ENCODE measurements around the gene PARP2.

Gene PARP2, protein sequence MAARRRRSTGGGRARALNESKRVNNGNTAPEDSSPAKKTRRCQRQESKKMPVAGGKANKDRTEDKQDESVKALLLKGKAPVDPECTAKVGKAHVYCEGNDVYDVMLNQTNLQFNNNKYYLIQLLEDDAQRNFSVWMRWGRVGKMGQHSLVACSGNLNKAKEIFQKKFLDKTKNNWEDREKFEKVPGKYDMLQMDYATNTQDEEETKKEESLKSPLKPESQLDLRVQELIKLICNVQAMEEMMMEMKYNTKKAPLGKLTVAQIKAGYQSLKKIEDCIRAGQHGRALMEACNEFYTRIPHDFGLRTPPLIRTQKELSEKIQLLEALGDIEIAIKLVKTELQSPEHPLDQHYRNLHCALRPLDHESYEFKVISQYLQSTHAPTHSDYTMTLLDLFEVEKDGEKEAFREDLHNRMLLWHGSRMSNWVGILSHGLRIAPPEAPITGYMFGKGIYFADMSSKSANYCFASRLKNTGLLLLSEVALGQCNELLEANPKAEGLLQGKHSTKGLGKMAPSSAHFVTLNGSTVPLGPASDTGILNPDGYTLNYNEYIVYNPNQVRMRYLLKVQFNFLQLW

DNA sequence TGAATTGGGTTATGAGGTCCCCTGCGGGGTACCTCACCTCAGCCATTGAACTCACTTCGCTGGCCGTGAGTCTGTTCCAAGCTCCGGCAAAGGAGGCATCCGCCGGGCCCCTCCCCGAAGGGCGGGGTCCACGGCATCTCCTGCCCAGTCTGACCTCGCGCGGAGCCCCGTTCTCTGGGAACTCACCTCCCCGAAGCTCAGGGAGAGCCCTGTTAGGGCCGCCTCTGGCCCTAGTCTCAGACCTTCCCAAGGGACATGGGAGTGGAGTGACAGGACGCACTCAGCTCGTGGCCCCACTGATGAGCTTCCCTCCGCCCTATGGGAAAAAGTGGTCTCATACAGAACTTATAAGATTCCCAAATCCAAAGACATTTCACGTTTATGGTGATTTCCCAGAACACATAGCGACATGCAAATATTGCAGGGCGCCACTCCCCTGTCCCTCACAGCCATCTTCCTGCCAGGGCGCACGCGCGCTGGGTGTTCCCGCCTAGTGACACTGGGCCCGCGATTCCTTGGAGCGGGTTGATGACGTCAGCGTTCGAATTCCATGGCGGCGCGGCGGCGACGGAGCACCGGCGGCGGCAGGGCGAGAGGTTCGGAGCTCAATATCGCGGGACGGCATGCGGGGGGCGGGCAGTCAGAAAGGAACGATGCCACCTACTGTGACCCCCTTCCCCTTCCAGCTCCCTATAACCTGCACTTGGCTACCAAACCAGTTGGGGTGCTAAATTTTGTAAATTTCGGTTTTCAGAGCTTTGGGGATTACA lies at the start of gene PARP2:
Gene PARP2, plus strand, starts transcription at position 544 of the 770 bp plus-strand sequence. Its CDS starts 7 bp downstream, at position 551.
- peaks cover 6 to 24% of the 10 kb centered on the region in 2 donors for H3K36me3 ChIP-seq (ENCODE audit: control insufficient read depth in 1 of 2, insufficient read depth in 2 of 2, low read length in 2 of 2)
- no peaks in the 10 kb centered on the region for H3K27me3 ChIP-seq (ENCODE audit: low read depth, low read length)
- H3K4me1 ChIP-seq (ENCODE audit: control insufficient read depth in 1 of 2, insufficient read depth in 2 of 2, low read length in 2 of 2), result peaks cover 5 to 9% of the 10 kb centered on the region in 2 donors
- H3K27ac ChIP-seq (ENCODE audit: low read length), result peak within 1 kb of the TSS; percentile 91
- peak within 1 kb of the TSS; percentile 75 to 88 for H3K4me3 ChIP-seq (ENCODE audit: low read depth in 1 of 2, low read length in 2 of 2)
- H3K9me3 ChIP-seq (ENCODE audit: control insufficient read depth in 1 of 2, low read length in 2 of 2), result no peaks in the 10 kb centered on the region

GRCh38 chr14:20294636-20295035 lies 48.8 kb upstream of the PARP2 start:
- peaks cover 59 to 90% of the 10 kb centered on the region in 2 donors for H3K36me3 ChIP-seq (ENCODE audit: control insufficient read depth in 1 of 2, insufficient read depth in 2 of 2, low read length in 2 of 2)
- no peak overlapping the region for H3K4me3 ChIP-seq (ENCODE audit: low read depth in 1 of 2, low read length in 2 of 2)
- no peak overlapping the region for H3K27ac ChIP-seq (ENCODE audit: low read length)
- H3K27me3 ChIP-seq (ENCODE audit: low read depth, low read length), result no peaks in the 10 kb centered on the region
- H3K9me3 ChIP-seq (ENCODE audit: control insufficient read depth in 1 of 2, low read length in 2 of 2), result no peaks in the 10 kb centered on the region
- H3K4me1 ChIP-seq (ENCODE audit: control insufficient read depth in 1 of 2, insufficient read depth in 2 of 2, low read length in 2 of 2), result no peaks in the 10 kb centered on the region

DNA sequence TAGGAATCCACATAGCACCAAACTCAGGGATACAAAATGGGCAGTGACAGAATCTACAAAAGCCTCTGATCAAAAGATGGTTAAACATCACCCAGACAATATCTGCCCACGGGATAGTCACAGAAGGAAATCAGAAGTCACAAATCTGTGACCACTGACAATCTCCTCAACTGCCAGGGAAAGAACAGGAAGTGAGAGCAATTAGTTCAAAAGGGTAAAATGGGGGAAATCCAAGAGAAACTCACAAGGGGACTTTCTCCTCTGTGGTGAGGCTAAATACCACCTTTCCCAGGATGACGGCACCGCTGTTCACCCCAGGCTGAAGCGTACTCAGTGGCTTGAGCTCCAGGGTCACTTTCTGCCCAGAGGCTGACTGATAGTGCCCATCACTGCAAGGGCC lies 48.4 kb upstream of the PARP2 start:
- H3K4me1 ChIP-seq (ENCODE audit: control insufficient read depth in 1 of 2, insufficient read depth in 2 of 2, low read length in 2 of 2), result no peaks in the 10 kb centered on the region
- H3K27me3 ChIP-seq (ENCODE audit: low read depth, low read length), result no peaks in the 10 kb centered on the region
- no peak overlapping the region for H3K27ac ChIP-seq (ENCODE audit: low read length)
- no peaks in the 10 kb centered on the region for H3K9me3 ChIP-seq (ENCODE audit: control insufficient read depth in 1 of 2, low read length in 2 of 2)
- no peak overlapping the region for H3K4me3 ChIP-seq (ENCODE audit: low read depth in 1 of 2, low read length in 2 of 2)
- H3K36me3 ChIP-seq (ENCODE audit: control insufficient read depth in 1 of 2, insufficient read depth in 2 of 2, low read length in 2 of 2), result peaks cover 58 to 88% of the 10 kb centered on the region in 2 donors

- Histone ChIP-seq H3K27ac (ENCODE audit: low read length) (no peak overlapping the region), H3K9me3 (ENCODE audit: control insufficient read depth in 1 of 2, low read length in 2 of 2) (no peaks in the 10 kb centered on the region), H3K4me1 (ENCODE audit: control insufficient read depth in 1 of 2, insufficient read depth in 2 of 2, low read length in 2 of 2) (peaks cover 10 to 20% of the 10 kb centered on the region in 2 donors), H3K36me3 (ENCODE audit: control insufficient read depth in 1 of 2, insufficient read depth in 2 of 2, low read length in 2 of 2) (peaks cover 25 to 46% of the 10 kb centered on the region in 2 donors), H3K4me3 (ENCODE audit: low read depth in 1 of 2, low read length in 2 of 2) (no peak overlapping the region), H3K27me3 (ENCODE audit: low read depth, low read length) (no peaks in the 10 kb centered on the region)
Measured at GRCh38 chr14:20302042-20302755, 41.2 kb upstream of the PARP2 start.

GRCh38 chr14:20305265-20306078 lies 38.0 kb upstream of the PARP2 start, which contains the start of gene TTC5:
Gene TTC5 (minus strand): TSS chr14:20305951. CDS start chr14:20305937, 14 bp downstream.
- peaks cover 13 to 16% of the 10 kb centered on the region in 2 donors for H3K36me3 ChIP-seq (ENCODE audit: control insufficient read depth in 1 of 2, insufficient read depth in 2 of 2, low read length in 2 of 2)
- H3K27ac ChIP-seq (ENCODE audit: low read length), result no peak within 1 kb of the TSS
- peak within 1 kb of the TSS; percentile 88 to 89 for H3K4me3 ChIP-seq (ENCODE audit: low read depth in 1 of 2, low read length in 2 of 2)
- peaks cover 10 to 20% of the 10 kb centered on the region in 2 donors for H3K4me1 ChIP-seq (ENCODE audit: control insufficient read depth in 1 of 2, insufficient read depth in 2 of 2, low read length in 2 of 2)
- H3K9me3 ChIP-seq (ENCODE audit: control insufficient read depth in 1 of 2, low read length in 2 of 2), result no peaks in the 10 kb centered on the region
- H3K27me3 ChIP-seq (ENCODE audit: low read depth, low read length), result no peaks in the 10 kb centered on the region

DNA sequence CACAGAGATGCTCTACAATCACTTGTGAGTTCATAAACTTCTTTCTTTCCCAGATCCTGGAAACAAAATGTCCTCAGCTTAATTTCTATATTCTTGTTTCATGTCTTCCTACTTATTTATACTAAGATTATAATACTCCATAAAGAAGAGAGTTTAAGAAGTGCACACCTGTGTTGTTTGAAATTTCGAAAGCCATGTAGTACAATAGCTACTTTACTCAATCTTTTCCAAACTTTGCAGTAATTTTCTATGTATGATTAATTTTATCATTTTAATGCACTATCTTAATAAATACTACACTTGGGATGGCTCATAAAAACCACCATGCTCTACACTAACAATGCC lies 37.4 kb upstream of the PARP2 start:
- H3K4me3 ChIP-seq (ENCODE audit: low read depth in 1 of 2, low read length in 2 of 2), result peak overlapping the region; percentile 88 to 89
- peaks cover 10 to 20% of the 10 kb centered on the region in 2 donors for H3K4me1 ChIP-seq (ENCODE audit: control insufficient read depth in 1 of 2, insufficient read depth in 2 of 2, low read length in 2 of 2)
- no peak overlapping the region for H3K27ac ChIP-seq (ENCODE audit: low read length)
- no peaks in the 10 kb centered on the region for H3K9me3 ChIP-seq (ENCODE audit: control insufficient read depth in 1 of 2, low read length in 2 of 2)
- no peaks in the 10 kb centered on the region for H3K27me3 ChIP-seq (ENCODE audit: low read depth, low read length)
- peaks cover 8 to 11% of the 10 kb centered on the region in 2 donors for H3K36me3 ChIP-seq (ENCODE audit: control insufficient read depth in 1 of 2, insufficient read depth in 2 of 2, low read length in 2 of 2)

GRCh38 chr14:20314026-20314425 lies 29.4 kb upstream of the PARP2 start:
- Histone ChIP-seq H3K27me3 (ENCODE audit: low read depth, low read length) (no peaks in the 10 kb centered on the region), H3K4me3 (ENCODE audit: low read depth in 1 of 2, low read length in 2 of 2) (no peak overlapping the region), H3K4me1 (ENCODE audit: control insufficient read depth in 1 of 2, insufficient read depth in 2 of 2, low read length in 2 of 2) (no peaks in the 10 kb centered on the region), H3K27ac (ENCODE audit: low read length) (no peak overlapping the region), H3K36me3 (ENCODE audit: control insufficient read depth in 1 of 2, insufficient read depth in 2 of 2, low read length in 2 of 2) (peaks cover 29 to 41% of the 10 kb centered on the region in 2 donors), H3K9me3 (ENCODE audit: control insufficient read depth in 1 of 2, low read length in 2 of 2) (no peaks in the 10 kb centered on the region)

DNA sequence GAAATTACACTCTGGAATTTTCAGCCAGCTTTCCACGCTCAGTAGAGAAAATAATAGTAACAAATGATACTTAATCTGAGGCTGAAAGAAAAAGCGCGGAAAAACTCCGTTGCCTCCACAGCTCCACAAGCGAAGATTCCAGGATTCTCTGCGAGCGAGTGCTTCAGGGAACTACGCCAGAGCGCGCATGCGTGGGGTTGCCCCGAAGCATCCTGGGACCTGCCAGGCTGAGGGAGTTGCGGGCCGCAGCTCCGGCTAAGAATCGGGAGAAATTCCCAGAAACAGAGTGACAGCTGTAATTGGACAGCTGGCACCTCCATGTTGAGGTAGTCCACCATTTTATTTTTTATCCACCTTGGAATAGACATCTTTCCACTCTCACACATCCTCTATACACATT lies 25.7 kb upstream of the PARP2 start:
- Histone ChIP-seq H3K9me3 (ENCODE audit: control insufficient read depth in 1 of 2, low read length in 2 of 2) (no peaks in the 10 kb centered on the region), H3K36me3 (ENCODE audit: control insufficient read depth in 1 of 2, insufficient read depth in 2 of 2, low read length in 2 of 2) (peaks cover 34 to 47% of the 10 kb centered on the region in 2 donors), H3K27me3 (ENCODE audit: low read depth, low read length) (no peaks in the 10 kb centered on the region), H3K4me3 (ENCODE audit: low read depth in 1 of 2, low read length in 2 of 2) (no peak overlapping the region), H3K27ac (ENCODE audit: low read length) (no peak overlapping the region), H3K4me1 (ENCODE audit: control insufficient read depth in 1 of 2, insufficient read depth in 2 of 2, low read length in 2 of 2) (no peaks in the 10 kb centered on the region)

- Histone ChIP-seq H3K27me3 (ENCODE audit: low read depth, low read length) (no peaks in the 10 kb centered on the region), H3K36me3 (ENCODE audit: control insufficient read depth in 1 of 2, insufficient read depth in 2 of 2, low read length in 2 of 2) (peaks cover 13 to 18% of the 10 kb centered on the region in 2 donors), H3K9me3 (ENCODE audit: control insufficient read depth in 1 of 2, low read length in 2 of 2) (no peaks in the 10 kb centered on the region), H3K27ac (ENCODE audit: low read length) (no peak overlapping the region), H3K4me3 (ENCODE audit: low read depth in 1 of 2, low read length in 2 of 2) (no peak overlapping the region), H3K4me1 (ENCODE audit: control insufficient read depth in 1 of 2, insufficient read depth in 2 of 2, low read length in 2 of 2) (peaks cover 6 to 13% of the 10 kb centered on the region in 2 donors)
Measured at GRCh38 chr14:20327005-20327869, 16.2 kb upstream of the PARP2 start.

DNA sequence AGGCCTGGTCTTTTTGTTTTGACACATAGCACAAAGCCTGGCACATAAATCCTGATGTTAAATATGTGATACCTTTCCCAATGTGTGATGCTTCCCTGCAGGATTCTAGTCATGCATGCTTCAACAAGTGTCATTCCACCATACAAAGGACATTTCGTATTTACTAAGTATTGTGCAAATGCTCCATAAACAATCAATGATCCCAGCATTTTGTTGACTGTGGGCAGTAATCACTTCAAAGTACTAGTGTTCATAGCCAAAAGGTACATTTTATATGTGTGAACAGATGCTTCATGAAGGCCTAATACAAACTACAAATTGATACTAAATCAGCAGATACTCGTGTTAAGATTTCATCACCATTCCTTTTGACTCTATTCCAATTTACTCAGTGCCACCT lies 14.7 kb upstream of the PARP2 start:
- Histone ChIP-seq H3K27ac (ENCODE audit: low read length) (no peak overlapping the region), H3K9me3 (ENCODE audit: control insufficient read depth in 1 of 2, low read length in 2 of 2) (no peaks in the 10 kb centered on the region), H3K36me3 (ENCODE audit: control insufficient read depth in 1 of 2, insufficient read depth in 2 of 2, low read length in 2 of 2) (peaks cover 13% of the 10 kb centered on the region in 2 donors), H3K4me1 (ENCODE audit: control insufficient read depth in 1 of 2, insufficient read depth in 2 of 2, low read length in 2 of 2) (peaks cover 13 to 14% of the 10 kb centered on the region in 2 donors), H3K4me3 (ENCODE audit: low read depth in 1 of 2, low read length in 2 of 2) (no peak overlapping the region), H3K27me3 (ENCODE audit: low read depth, low read length) (no peaks in the 10 kb centered on the region)
